IMR-90 (cell line): ENCODE data around the gene MMUT. TPM values are rescaled to one million over a fixed set of nuclear protein-coding genes. Genes with fewer than 3 reads are reported as not detected.
A peak's percentile ranks its signal among the peaks of the same experiment; 100 is the strongest.

ENCODE experiments used
- ATAC-seq: fragments of 200-7000 bp; cut with Tn5 transposase; 2 replicates; pipeline ENCODE4 v1.9.1; 2020; ENCODE audit warnings: low read depth, mild to moderate bottlenecking, moderate library complexity
- BruUV-seq: library from RNA; stranded (reverse); fragments of 400-500 nt; replicated peaks from 2 replicates; lab custom pipeline; 2021; lab: Mats Ljungman, UMichigan
- CTCF ChIA-PET: fragments of 300-600 bp; formaldehyde crosslinking; extraction: SDS; loops from one replicate; lab custom pipeline; 2021; ENCODE audit warnings: antibody characterized with exemption; lab: Yijun Ruan, JAX
- POLR2A ChIA-PET: fragments of 300-600 bp; sonication (Branson Sonifier 250); formaldehyde crosslinking; loops from one replicate; lab custom pipeline; 2022; ENCODE audit warnings: antibody characterized with exemption; ENCODE audit not compliant: unreplicated experiment; lab: Charles Lee
- DNase-seq: peaks from one replicate; pipeline ENCODE4 v3.0.0; 2013
- H2AFZ ChIP-seq: replicated peaks from 2 replicates; pipeline ENCODE3; 2013; ENCODE audit warnings: low read length, mild to moderate bottlenecking; ENCODE audit not compliant: poor library complexity
- H2AK5ac ChIP-seq: 2 replicates; pipeline ENCODE4 v1.6.1; 2013; ENCODE audit warnings: low read depth, low read length, inconsistent platforms
- H2AK9ac ChIP-seq: replicated peaks from 2 replicates; pipeline ENCODE3; 2013; ENCODE audit warnings: mild to moderate bottlenecking, low read depth, low read length, moderate library complexity; ENCODE audit not compliant: poor library complexity
- H2BK120ac ChIP-seq: 2 replicates; pipeline ENCODE4 v1.6.1; 2013; ENCODE audit warnings: low read depth, low read length, inconsistent platforms
- H2BK15ac ChIP-seq: 3 replicates; pipeline ENCODE4 v1.6.1; 2013; ENCODE audit warnings: low read depth, low read length, inconsistent platforms
- H2BK20ac ChIP-seq: 2 replicates; pipeline ENCODE4 v1.6.1; 2013; ENCODE audit warnings: low read depth, mild to moderate bottlenecking, inconsistent platforms, low read length, moderate library complexity
- H2BK5ac ChIP-seq: 2 replicates; pipeline ENCODE4 v1.6.1; 2013; ENCODE audit warnings: mild to moderate bottlenecking, low read depth, low read length, inconsistent platforms; ENCODE audit not compliant: poor library complexity, severe bottlenecking
- H3K14ac ChIP-seq: replicated peaks from 2 replicates; pipeline ENCODE4 v1.6.1; 2013; ENCODE audit warnings: low read depth, low read length, inconsistent platforms
- H3K18ac ChIP-seq: 2 replicates; pipeline ENCODE4 v1.6.1; 2013; ENCODE audit warnings: low read depth, low read length, control low read depth
- H3K23ac ChIP-seq: 2 replicates; pipeline ENCODE4 v1.6.1; 2013; ENCODE audit warnings: low read depth, low read length, inconsistent platforms
- H3K27ac ChIP-seq: 2 replicates; pipeline ENCODE4 v1.5.1; 2013; ENCODE audit warnings: mild to moderate bottlenecking, control low read depth, low read length; ENCODE audit not compliant: insufficient read depth
- H3K27me3 ChIP-seq: 2 replicates; pipeline ENCODE4 v1.6.1; 2013; ENCODE audit warnings: low read length; ENCODE audit not compliant: control insufficient read depth, insufficient read depth
- H3K36me3 ChIP-seq: 2 replicates; pipeline ENCODE4 v1.6.1; 2013; ENCODE audit warnings: low read length, mixed read lengths; ENCODE audit not compliant: control insufficient read depth, insufficient read depth
- H3K4ac ChIP-seq: 2 replicates; pipeline ENCODE4 v1.6.1; 2013; ENCODE audit warnings: low read depth, low read length, inconsistent platforms
- H3K4me1 ChIP-seq: 2 replicates; pipeline ENCODE4 v1.6.1; 2013; ENCODE audit warnings: low read length, mixed read lengths; ENCODE audit not compliant: control insufficient read depth, insufficient read depth
- H3K4me2 ChIP-seq: 2 replicates; pipeline ENCODE4 v1.6.1; 2013; ENCODE audit warnings: low read depth, mild to moderate bottlenecking, control low read depth, low read length, moderate library complexity
- H3K4me3 ChIP-seq: 2 replicates; pipeline ENCODE4 v1.5.1; 2013; ENCODE audit warnings: low read depth, mild to moderate bottlenecking, control low read depth, low read length, moderate library complexity; ENCODE audit not compliant: insufficient read depth
- H3K56ac ChIP-seq: 2 replicates; pipeline ENCODE4 v1.6.1; 2013; ENCODE audit warnings: low read length, inconsistent platforms; ENCODE audit not compliant: insufficient read depth; ENCODE audit errors: extremely low read depth
- H3K79me1 ChIP-seq, 2 experiments: 2 replicates each; pipeline ENCODE4 v1.6.1; 2013; ENCODE audit warnings: low read length in 2 of 2, inconsistent platforms in 1 of 2, low read depth in 1 of 2
- H3K9ac ChIP-seq: 2 replicates; pipeline ENCODE4 v1.6.1; 2013; ENCODE audit warnings: low read depth, low read length, control low read depth
- H3K9me1 ChIP-seq: 2 replicates; pipeline ENCODE4 v1.6.1; 2013; ENCODE audit warnings: low read length, inconsistent platforms; ENCODE audit not compliant: insufficient read depth
- H3K9me3 ChIP-seq: 2 replicates; pipeline ENCODE4 v1.6.1; 2013; ENCODE audit warnings: low read length; ENCODE audit not compliant: control insufficient read depth, insufficient read depth
- H4K20me1 ChIP-seq: 2 replicates; pipeline ENCODE4 v1.6.1; 2013; ENCODE audit warnings: low read length, inconsistent platforms; ENCODE audit not compliant: insufficient read depth
- H4K5ac ChIP-seq: 2 replicates; pipeline ENCODE4 v1.6.1; 2013; ENCODE audit warnings: mild to moderate bottlenecking, low read depth, low read length, control low read depth
- H4K8ac ChIP-seq, 2 experiments: 2 replicates each; pipeline ENCODE4 v1.6.1; 2013; ENCODE audit warnings: low read depth in 2 of 2, low read length in 2 of 2, control low read depth in 1 of 2, inconsistent platforms in 1 of 2
- H4K91ac ChIP-seq: 2 replicates; pipeline ENCODE4 v1.6.1; 2013; ENCODE audit warnings: low read depth, low read length, inconsistent platforms; ENCODE audit not compliant: insufficient read depth
- CEBPB ChIP-seq: IDR thresholded peaks from 2 replicates; pipeline ENCODE4 v1.6.1; 2012; ENCODE audit warnings: low read depth, low read length, improper control_type of control experiment
- CHD1 ChIP-seq: IDR thresholded peaks from 2 replicates; pipeline ENCODE4 v1.6.1; 2012; ENCODE audit warnings: low read depth, low read length, improper control_type of control experiment
- FOS ChIP-seq: fragments of 150-350 bp; IDR thresholded peaks from 2 replicates; pipeline ENCODE4 v1.6.1; 2016; ENCODE audit warnings: low read depth, low read length
- MAFK ChIP-seq: IDR thresholded peaks from 2 replicates; pipeline ENCODE4 v1.6.1; 2012; ENCODE audit warnings: low read depth, low read length, improper control_type of control experiment
- MAZ ChIP-seq: IDR thresholded peaks from 2 replicates; pipeline ENCODE4 v1.6.1; 2012; ENCODE audit warnings: low read depth, mild to moderate bottlenecking, low read length, improper control_type of control experiment, moderate library complexity, borderline replicate concordance
- MXI1 ChIP-seq: IDR thresholded peaks from 2 replicates; pipeline ENCODE4 v1.6.1; 2012; ENCODE audit warnings: low read depth, mild to moderate bottlenecking, low read length, moderate library complexity, borderline replicate concordance
- NFE2L2 ChIP-seq: fragments of 150-350 bp; IDR thresholded peaks from 2 replicates; pipeline ENCODE4 v1.6.1; 2016; ENCODE audit warnings: low read depth, mild to moderate bottlenecking, low read length
- POLR2A ChIP-seq: IDR thresholded peaks from 2 replicates; pipeline ENCODE4 v1.6.1; 2012; ENCODE audit warnings: mild to moderate bottlenecking, low read depth, low read length
- RAD21 ChIP-seq: IDR thresholded peaks from 2 replicates; pipeline ENCODE4 v1.6.1; 2012; ENCODE audit warnings: low read length, improper control_type of control experiment
- RCOR1 ChIP-seq: IDR thresholded peaks from 2 replicates; pipeline ENCODE4 v1.6.1; 2012; ENCODE audit warnings: mild to moderate bottlenecking, low read length, improper control_type of control experiment; ENCODE audit not compliant: insufficient replicate concordance
- RFX5 ChIP-seq: IDR thresholded peaks from 2 replicates; pipeline ENCODE4 v1.8.0; 2012; ENCODE audit warnings: low read depth, mild to moderate bottlenecking, low read length, moderate library complexity
- SMC3 ChIP-seq: fragments of 150-350 bp; IDR thresholded peaks from 2 replicates; pipeline ENCODE4 v1.6.1; 2016; ENCODE audit warnings: low read depth, mild to moderate bottlenecking, antibody characterized with exemption, low read length, moderate library complexity
- USF2 ChIP-seq: fragments of 150-350 bp; IDR thresholded peaks from 2 replicates; pipeline ENCODE4 v1.6.1; 2017; ENCODE audit warnings: mild to moderate bottlenecking, antibody characterized with exemption, low read length, low read depth
- WGBS, 2 experiments: methylation state at CpG; one replicate each; pipeline versions ENCODE4 v1.1.5 to v1.1.7; 2013; ENCODE audit warnings: missing lambda C conversion rate in 2 of 2; ENCODE audit not compliant: insufficient read length in 1 of 2; ENCODE audit errors: extremely low coverage in 2 of 2; 5-methylcytosine and 5-hydroxymethylcytosine counted together
- dilution Hi-C: fragments of 300-500 bp; cut with HindIII; formaldehyde crosslinking; loops from one replicate; pipeline ENCODE4 v1.14.3; 2018; ENCODE audit warnings: low sequenced_read_pairs; ENCODE audit not compliant: unreplicated experiment
- in situ Hi-C: fragments of 300-500 bp; cut with MboI; formaldehyde crosslinking; loops from 3 replicates; pipeline ENCODE4 v1.14.3; 2019; ENCODE audit warnings: low sequenced_read_pairs, inconsistent platforms, mixed read lengths
- intact Hi-C: fragments of 100-400 bp; cut with micrococcal nuclease; formaldehyde crosslinking; loops from 2 replicates; pipeline ENCODE4 v1.10.0; 2022
- polyA plus RNA-seq, 3 experiments: library from polyadenylated mRNA; depleted of rRNA; stranded (reverse); fragments of >200 nt; gene quantifications; 2 replicates each; pipeline ENCODE4 v1.2.3, GENCODE V29; 2012; ENCODE audit warnings: low replicate concordance in 1 of 3
- total RNA-seq: library from RNA; depleted of rRNA; stranded (reverse); fragments of >200 nt; gene quantifications from 2 replicates; pipeline ENCODE4 v1.2.3, GENCODE V29; 2012
- TF ChIP-seq, protein P1 (sequence below): fragments of 150-350 bp; IDR thresholded peaks from 2 replicates; pipeline ENCODE4 v1.6.1; 2016; ENCODE audit warnings: low read depth, mild to moderate bottlenecking, low read length, moderate library complexity, borderline replicate concordance
- TF ChIP-seq, protein P2 (sequence below): conservative IDR thresholded peaks from 2 replicates; pipeline ENCODE4 v1.5.1; 2012; ENCODE audit warnings: mild to moderate bottlenecking, low read depth, low read length, improper control_type of control experiment

Gene MMUT
- total and polyA plus RNA-seq, 2 of the 4 experiments (the other 2 are of a cell fraction) = 10.6 to 11.7 TPM

GRCh38 chr6:49457771-49458170 is 5.3 kb downstream of the MMUT start:
- H3K4me3 ChIP-seq = no peak overlapping the region
- no peak overlapping the region for H2BK120ac ChIP-seq
- TF ChIP-seq NFE2L2 (no peak), FOS (no peak), RFX5 (no peak), MXI1 (no peak), SMC3 (no peak), CHD1 (no peak), MAZ (no peak), RCOR1 (no peak), CEBPB (no peak), RAD21 (no peak), MAFK (no peak), USF2 (no peak), POLR2A (no peak)
- TF ChIP-seq, protein P1, sequence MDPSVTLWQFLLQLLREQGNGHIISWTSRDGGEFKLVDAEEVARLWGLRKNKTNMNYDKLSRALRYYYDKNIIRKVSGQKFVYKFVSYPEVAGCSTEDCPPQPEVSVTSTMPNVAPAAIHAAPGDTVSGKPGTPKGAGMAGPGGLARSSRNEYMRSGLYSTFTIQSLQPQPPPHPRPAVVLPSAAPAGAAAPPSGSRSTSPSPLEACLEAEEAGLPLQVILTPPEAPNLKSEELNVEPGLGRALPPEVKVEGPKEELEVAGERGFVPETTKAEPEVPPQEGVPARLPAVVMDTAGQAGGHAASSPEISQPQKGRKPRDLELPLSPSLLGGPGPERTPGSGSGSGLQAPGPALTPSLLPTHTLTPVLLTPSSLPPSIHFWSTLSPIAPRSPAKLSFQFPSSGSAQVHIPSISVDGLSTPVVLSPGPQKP = no peak
- TF ChIP-seq, protein P2, sequence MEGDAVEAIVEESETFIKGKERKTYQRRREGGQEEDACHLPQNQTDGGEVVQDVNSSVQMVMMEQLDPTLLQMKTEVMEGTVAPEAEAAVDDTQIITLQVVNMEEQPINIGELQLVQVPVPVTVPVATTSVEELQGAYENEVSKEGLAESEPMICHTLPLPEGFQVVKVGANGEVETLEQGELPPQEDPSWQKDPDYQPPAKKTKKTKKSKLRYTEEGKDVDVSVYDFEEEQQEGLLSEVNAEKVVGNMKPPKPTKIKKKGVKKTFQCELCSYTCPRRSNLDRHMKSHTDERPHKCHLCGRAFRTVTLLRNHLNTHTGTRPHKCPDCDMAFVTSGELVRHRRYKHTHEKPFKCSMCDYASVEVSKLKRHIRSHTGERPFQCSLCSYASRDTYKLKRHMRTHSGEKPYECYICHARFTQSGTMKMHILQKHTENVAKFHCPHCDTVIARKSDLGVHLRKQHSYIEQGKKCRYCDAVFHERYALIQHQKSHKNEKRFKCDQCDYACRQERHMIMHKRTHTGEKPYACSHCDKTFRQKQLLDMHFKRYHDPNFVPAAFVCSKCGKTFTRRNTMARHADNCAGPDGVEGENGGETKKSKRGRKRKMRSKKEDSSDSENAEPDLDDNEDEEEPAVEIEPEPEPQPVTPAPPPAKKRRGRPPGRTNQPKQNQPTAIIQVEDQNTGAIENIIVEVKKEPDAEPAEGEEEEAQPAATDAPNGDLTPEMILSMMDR = no peak
- no peak overlapping the region for H4K8ac ChIP-seq
- no peak overlapping the region for H3K4me2 ChIP-seq
- dilution Hi-C loops = no loop called here
- H3K27me3 ChIP-seq = no peaks in the 10 kb centered on the region
- H4K20me1 ChIP-seq = no peaks in the 10 kb centered on the region
- no CpG with 5 or more reads among the region's 4 CpGs for WGBS, 2 experiments
- H2BK5ac ChIP-seq = no peak overlapping the region
- no peak overlapping the region for H3K4ac ChIP-seq
- peak; percentile 8 for DNase-seq
- H3K4me1 ChIP-seq = no peaks in the 10 kb centered on the region; the same call in 1 of the 2 replicates
- H2AFZ ChIP-seq = no peak overlapping the region
- peaks cover 10 to 17% of the 10 kb centered on the region in 2 experiments for H3K79me1 ChIP-seq
- BruUV-seq = no TSS peak
- H4K91ac ChIP-seq = no peak overlapping the region
- ChIA-PET CTCF (no interaction called here), POLR2A (no interaction called here)
- no peak overlapping the region for H2BK15ac ChIP-seq
- H3K9me3 ChIP-seq = no peaks in the 10 kb centered on the region
- no peak overlapping the region for H2AK9ac ChIP-seq
- no peak overlapping the region for H3K23ac ChIP-seq
- H3K9me1 ChIP-seq = no peaks in the 10 kb centered on the region; the same call in 1 of the 2 replicates
- intact Hi-C loops = no loop called here
- H3K27ac ChIP-seq = no peak overlapping the region
- no peak overlapping the region for H4K5ac ChIP-seq
- H2BK20ac ChIP-seq = no peak overlapping the region
- no peak overlapping the region for H2AK5ac ChIP-seq
- ATAC-seq = no peak
- H3K9ac ChIP-seq = no peak overlapping the region
- H3K36me3 ChIP-seq = peaks cover 12% of the 10 kb centered on the region
- in situ Hi-C loops = no loop called here
- H3K18ac ChIP-seq = no peak overlapping the region
- no peak overlapping the region for H3K56ac ChIP-seq
- no peak overlapping the region for H3K14ac ChIP-seq
